DMS114 treated with DMSO at 0.1 percent for 48 hours (cell line): Measurements from ENCODE around the gene DNAH11.
"Not testable (repeated sequence)": the region's sequence is repeated elsewhere in the genome, so short reads cannot be mapped to it uniquely, and the experiment has no call there.

ENCODE experiments used
- DNase-seq: peaks from one replicate; lab custom pipeline; 2025; ENCODE audit not compliant: unreplicated experiment; lab: John Stamatoyannopoulos, UW

DNAH11 gene

GRCh38 chr7:21616091-21616490, 73.3 kb downstream of the DNAH11 start:
- no peak for DNase-seq

- DNase-seq, result no peak
These were observed 74.1 kb downstream of the DNAH11 start for GRCh38 chr7:21616796-21617436.

GRCh38 chr7:21617513-21617912, 74.7 kb downstream of the DNAH11 start:
- no peak for DNase-seq

- no peak for DNase-seq
These were observed 75.1 kb downstream of the DNAH11 start for GRCh38 chr7:21617916-21618390.

GRCh38 chr7:21618706-21619105, 75.9 kb downstream of the DNAH11 start:
- no peak for DNase-seq

- DNase-seq, result no peak
These were observed 77.2 kb downstream of the DNAH11 start for GRCh38 chr7:21620054-21620453.

- DNase-seq, result no peak
These were observed 81.5 kb downstream of the DNAH11 start for GRCh38 chr7:21624320-21624719.

GRCh38 chr7:21636694-21637093, 93.9 kb downstream of the DNAH11 start:
- DNase-seq, result no peak

- no peak for DNase-seq
These were observed 96.5 kb downstream of the DNAH11 start for GRCh38 chr7:21639206-21639868.

GRCh38 chr7:21640105-21640504, 97.3 kb downstream of the DNAH11 start:
- DNase-seq, result no peak

GRCh38 chr7:21641546-21641945, 98.7 kb downstream of the DNAH11 start:
- no peak for DNase-seq

GRCh38 chr7:21642422-21642821, 99.6 kb downstream of the DNAH11 start:
- no peak for DNase-seq

- DNase-seq, result no peak
These were observed 108.9 kb downstream of the DNAH11 start for GRCh38 chr7:21651697-21652096.

GRCh38 chr7:21653623-21654022, 110.8 kb downstream of the DNAH11 start:
- DNase-seq, result no peak

- no peak for DNase-seq
These were observed 113.2 kb downstream of the DNAH11 start for GRCh38 chr7:21656081-21656480.

- DNase-seq, result no peak
These were observed 114.0 kb downstream of the DNAH11 start for GRCh38 chr7:21656796-21657195.

- DNase-seq, result no peak
These were observed 127.7 kb downstream of the DNAH11 start for GRCh38 chr7:21670496-21670895.

GRCh38 chr7:21671859-21672258, 129.0 kb downstream of the DNAH11 start:
- DNase-seq, result no peak

GRCh38 chr7:21675255-21675654, 132.4 kb downstream of the DNAH11 start:
- DNase-seq, result no peak

GRCh38 chr7:21690705-21691104, 147.9 kb downstream of the DNAH11 start:
- DNase-seq, result no peak

GRCh38 chr7:21691146-21691545, 148.3 kb downstream of the DNAH11 start:
- DNase-seq, result not testable (repeated sequence)

GRCh38 chr7:21700587-21700986, 157.7 kb downstream of the DNAH11 start:
- not testable (repeated sequence) for DNase-seq

- no peak for DNase-seq
These were observed 159.5 kb downstream of the DNAH11 start for GRCh38 chr7:21702303-21702702.
